ENCODE data around the gene FGD3.

Gene FGD3

DNA sequence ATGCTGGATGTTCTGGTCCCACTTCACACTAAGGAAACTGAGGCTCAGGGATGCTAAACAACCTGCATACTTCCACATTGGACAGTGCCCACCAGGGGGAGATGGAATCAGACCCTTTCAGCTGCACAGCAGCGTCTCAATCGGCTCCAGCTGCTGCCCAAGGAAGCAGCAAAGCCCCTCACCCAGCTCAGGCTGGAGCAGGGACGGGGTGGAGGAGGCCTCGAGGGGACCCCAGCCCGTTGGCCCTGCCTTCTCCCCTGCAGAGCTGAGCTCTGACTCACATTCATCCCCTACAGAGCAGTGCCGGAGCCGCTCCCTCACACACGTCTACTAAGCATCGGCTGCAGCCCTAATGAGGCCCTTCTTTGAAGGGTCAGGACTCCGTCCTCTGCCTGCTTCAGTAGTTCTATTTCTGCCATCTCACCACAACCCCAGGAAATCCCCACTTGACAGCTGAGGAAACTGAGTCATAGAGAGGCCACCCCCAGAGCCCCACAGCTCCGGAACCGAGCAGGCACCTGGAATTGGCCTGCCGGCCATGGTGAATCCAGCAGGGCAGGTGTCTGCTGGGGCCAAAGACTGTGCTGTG, 89.7 kb downstream of the FGD3 start:
- H3K4me3 ChIP-seq (ENCODE audit: low read depth, low read length) = no peak overlapping the region
- TF ChIP-seq CTCF (IDR thresholded peaks at IDR 0.05; ENCODE audit: control insufficient read depth, extremely low read depth, insufficient read depth) = no peak
- no peak for DNase-seq (ENCODE audit: low read depth)

DNA sequence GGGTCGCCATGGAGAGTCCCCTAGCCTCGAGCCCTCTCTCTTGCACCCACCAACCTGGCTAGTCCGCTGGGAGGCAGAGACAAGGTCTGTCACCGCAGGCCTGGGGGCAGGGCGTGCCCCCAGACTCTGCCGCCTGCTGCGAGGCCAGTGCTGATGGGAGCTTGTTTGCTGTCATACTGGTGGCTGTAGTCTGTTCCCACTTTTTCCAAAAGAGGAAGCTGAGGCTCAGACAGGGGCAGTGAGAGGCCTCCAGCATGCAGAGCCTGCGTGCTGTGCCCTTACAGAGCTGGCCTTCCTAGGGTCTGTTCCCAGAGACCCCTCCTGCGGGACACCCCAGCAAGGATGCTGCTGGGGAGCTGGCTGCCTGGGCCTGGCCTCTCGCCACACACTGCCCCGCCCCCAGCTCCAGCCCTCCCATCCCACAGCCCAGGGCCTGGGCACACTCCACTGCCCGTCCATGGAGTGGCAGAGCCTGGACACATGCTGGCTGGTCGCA, 90.2 kb downstream of the FGD3 start:
- no peak for DNase-seq (ENCODE audit: low read depth)
- no peak overlapping the region for H3K4me3 ChIP-seq (ENCODE audit: low read depth, low read length)
- TF ChIP-seq CTCF (IDR thresholded peaks at IDR 0.05; ENCODE audit: control insufficient read depth, extremely low read depth, insufficient read depth) = no peak

GRCh38 chr9:93038918-93039317, 91.6 kb downstream of the FGD3 start:
- no peak for DNase-seq (ENCODE audit: low read depth)
- H3K4me3 ChIP-seq (ENCODE audit: low read depth, low read length) = no peak overlapping the region
- TF ChIP-seq CTCF (IDR thresholded peaks at IDR 0.05; ENCODE audit: control insufficient read depth, extremely low read depth, insufficient read depth) = no peak

DNA sequence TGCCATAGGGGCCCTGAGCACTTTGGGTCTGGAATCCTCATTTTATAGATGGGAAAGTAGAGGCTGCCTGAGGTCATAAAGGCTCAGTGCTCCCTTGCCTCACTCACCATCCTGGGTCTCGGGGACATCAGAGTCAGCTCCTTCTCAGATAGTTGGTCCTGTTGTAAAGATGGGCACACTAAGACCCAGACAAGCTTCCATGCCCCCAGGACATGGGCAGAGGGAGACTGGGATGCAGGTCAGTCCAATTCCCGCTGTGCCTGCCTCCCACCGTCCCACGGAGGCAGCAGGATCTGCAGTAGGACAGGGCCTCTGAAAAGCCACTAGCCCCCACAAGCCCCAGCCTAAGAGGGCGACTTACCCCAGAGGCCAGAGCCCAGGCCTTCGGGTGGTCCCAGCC, 92.1 kb downstream of the FGD3 start:
- no peak for DNase-seq (ENCODE audit: low read depth)
- no peak for TF ChIP-seq CTCF (IDR thresholded peaks at IDR 0.05; ENCODE audit: control insufficient read depth, extremely low read depth, insufficient read depth)
- H3K4me3 ChIP-seq (ENCODE audit: low read depth, low read length) = no peak overlapping the region

DNA sequence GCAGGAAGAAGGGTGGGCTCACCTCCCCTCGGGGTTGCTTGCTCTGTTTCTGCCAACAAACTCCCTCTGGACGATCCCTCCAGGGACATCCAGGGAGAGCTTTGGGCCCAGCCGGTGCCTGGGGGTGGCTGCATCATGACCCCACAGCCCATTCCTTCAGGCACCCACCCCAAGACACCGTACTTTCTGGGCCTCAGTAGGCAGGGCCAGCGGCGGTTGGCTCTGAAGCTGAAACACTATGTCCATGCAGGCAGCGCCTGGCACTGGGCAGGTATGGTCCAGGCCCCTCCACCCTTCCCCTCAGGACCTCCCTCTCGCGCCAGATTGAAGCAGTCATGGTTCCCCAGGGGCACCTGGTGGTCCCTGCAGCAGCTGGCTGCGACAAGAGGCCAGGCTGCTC, 92.7 kb downstream of the FGD3 start:
- DNase-seq (ENCODE audit: low read depth) = no peak
- TF ChIP-seq CTCF (IDR thresholded peaks at IDR 0.05; ENCODE audit: control insufficient read depth, extremely low read depth, insufficient read depth) = no peak

GRCh38 chr9:93040409-93040808, 93.1 kb downstream of the FGD3 start:
- TF ChIP-seq CTCF (IDR thresholded peaks at IDR 0.05; ENCODE audit: control insufficient read depth, extremely low read depth, insufficient read depth) = no peak
- H3K4me3 ChIP-seq (ENCODE audit: low read depth, low read length) = no peak overlapping the region
- DNase-seq (ENCODE audit: low read depth) = no peak

More for the DNA sequence above, 92.7 kb downstream of the FGD3 start:
- H3K4me3 ChIP-seq (ENCODE audit: low read depth, low read length) = no peak overlapping the region

Measured in LNCaP clone FGC (cell line).